CD4-positive, alpha-beta T cell (primary cell): ENCODE results near the gene ASTN2. TPM values are rescaled to one million over a fixed set of nuclear protein-coding genes. Genes with fewer than 3 reads are reported as not detected.

Experiments
- ATAC-seq: fragments of 200-7000 bp; cut with Tn5 transposase; one replicate; pipeline ENCODE4 v1.10.0; 2022; ENCODE audit warnings: mild to moderate bottlenecking; ENCODE audit not compliant: poor library complexity
- CTCF ChIA-PET: fragments of 350-600 bp; sonication (Branson Sonifier 250); formaldehyde crosslinking; loops from one replicate; lab custom pipeline; 2021; ENCODE audit warnings: antibody characterized with exemption, inconsistent platforms; lab: Charles Lee
- POLR2A ChIA-PET: fragments of 350-600 bp; sonication (Branson Sonifier 250); formaldehyde crosslinking; loops from one replicate; lab custom pipeline; 2021; ENCODE audit warnings: antibody characterized with exemption, inconsistent platforms; lab: Charles Lee
- DNase-seq, 14 experiments: peaks; one replicate each; pipeline ENCODE4 v3.0.0-alpha.2; 2013 to 2020; ENCODE audit warnings: mixed read lengths in 2 of 14
- H3K27ac ChIP-seq, 2 donors: one replicate each; pipeline versions ENCODE4 v1.5.1 to v1.7.0; 2013; ENCODE audit warnings: low read length in 2 of 2, low read depth in 1 of 2, mild to moderate bottlenecking in 1 of 2
- H3K27me3 ChIP-seq, 2 experiments: 1 replicate in 1 of 2; 2 replicates in 1 of 2; pipeline versions ENCODE4 v1.6.1 to v1.7.0; 2013; ENCODE audit warnings: low read length in 2 of 2, control low read depth in 1 of 2, mild to moderate bottlenecking in 1 of 2, moderate library complexity in 1 of 2; ENCODE audit not compliant: insufficient read depth in 2 of 2, control insufficient read depth in 1 of 2
- H3K36me3 ChIP-seq: one replicate; pipeline ENCODE4 v1.6.1; 2013; ENCODE audit warnings: low read length, control low read depth; ENCODE audit not compliant: insufficient read depth
- H3K4me1 ChIP-seq: one replicate; pipeline ENCODE4 v1.6.1; 2013; ENCODE audit warnings: low read length, control low read depth; ENCODE audit not compliant: insufficient read depth
- H3K4me3 ChIP-seq: one replicate; pipeline ENCODE4 v1.5.1; 2013; ENCODE audit warnings: mild to moderate bottlenecking, low read length, moderate library complexity
- H3K9me3 ChIP-seq, 2 experiments: 1 replicate in 1 of 2; 2 replicates in 1 of 2; pipeline versions ENCODE4 v1.6.1 to v1.7.0; 2013; ENCODE audit warnings: low read length in 2 of 2, mild to moderate bottlenecking in 2 of 2, control low read depth in 1 of 2, moderate library complexity in 1 of 2; ENCODE audit not compliant: control insufficient read depth in 1 of 2, insufficient read depth in 1 of 2
- H3K27ac Mint-ChIP-seq: one replicate; pipeline ENCODE4 v1.8.0; 2020; ENCODE audit warnings: mixed read lengths
- H3K27me3 Mint-ChIP-seq: one replicate; pipeline ENCODE4 v1.8.0; 2021; ENCODE audit warnings: mixed read lengths
- H3K36me3 Mint-ChIP-seq: one replicate; pipeline ENCODE4 v1.8.0; 2021; ENCODE audit warnings: low read depth, mixed read lengths
- H3K4me1 Mint-ChIP-seq: one replicate; pipeline ENCODE4 v1.8.0; 2021; ENCODE audit warnings: low read depth, mixed read lengths
- H3K4me3 Mint-ChIP-seq: one replicate; pipeline ENCODE4 v1.8.0; 2020; ENCODE audit warnings: mild to moderate bottlenecking, mixed read lengths
- H3K9me3 Mint-ChIP-seq: one replicate; pipeline ENCODE4 v1.8.0; 2020; ENCODE audit warnings: mixed read lengths
- CTCF ChIP-seq: fragments of 200-600 bp; IDR thresholded peaks from one replicate; pipeline ENCODE4 v1.8.0; 2022; ENCODE audit warnings: antibody characterized with exemption, mild to moderate bottlenecking
- intact Hi-C, 2 experiments: fragments of 100-400 bp; cut with DNase I in 1 of 2; cut with micrococcal nuclease in 1 of 2; formaldehyde crosslinking; loops; one replicate each; pipeline versions ENCODE4 v1.15.1 to v1.9.0; 2023 to 2025; cut with DNase I, micrococcal nuclease
- total RNA-seq, 174 experiments: library from RNA in 2 of 174; stranded (reverse) in 2 of 174; gene quantifications; one replicate each; pipeline ENCODE4 v1.2.3 and lab custom pipeline; 2021 to 2026

The ASTN2 gene
- total RNA-seq, 2 experiments from 2014 or later, result 2.3 to 2.4 TPM

DNA sequence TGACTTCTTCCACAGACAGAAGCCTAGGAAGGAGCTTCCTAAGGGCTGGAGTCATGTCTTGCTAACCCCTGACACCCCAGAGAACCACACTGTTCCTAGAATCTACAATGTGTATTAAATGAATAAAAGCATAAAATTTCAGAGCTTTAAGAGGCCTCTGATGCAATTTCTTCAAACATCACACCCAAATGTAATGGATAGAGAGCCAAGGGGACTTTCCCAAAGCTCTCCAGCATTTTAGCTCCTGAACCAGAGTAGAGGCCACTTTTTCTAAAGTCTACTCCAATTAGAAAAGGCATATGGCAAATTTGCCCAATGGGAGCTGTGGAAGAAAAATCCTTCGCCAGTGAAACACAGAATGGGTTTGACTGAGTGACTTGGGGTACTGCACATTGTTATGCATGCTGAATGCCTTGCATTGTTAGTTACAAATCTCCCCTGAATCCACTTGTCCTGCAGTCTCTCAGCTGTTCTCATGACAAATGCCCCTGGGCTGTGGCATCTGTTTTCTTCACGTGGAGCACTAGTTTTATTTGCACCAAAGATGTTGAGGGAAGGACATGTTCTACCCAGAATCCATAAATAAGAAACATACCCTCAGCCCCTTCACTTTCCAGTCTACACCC lies 334.0 kb downstream of the ASTN2 start:
- ChIA-PET CTCF (no interaction called here), POLR2A (no interaction called here)
- Mint-ChIP-seq H3K27me3 (no peaks in the 10 kb centered on the region), H3K4me1 (no peaks in the 10 kb centered on the region), H3K27ac (no peak overlapping the region), H3K36me3 (no peaks in the 10 kb centered on the region), H3K9me3 (no peaks in the 10 kb centered on the region), H3K4me3 (no peak overlapping the region)
- no peaks in the 10 kb centered on the region for H3K36me3 ChIP-seq
- no peaks in the 10 kb centered on the region for H3K4me1 ChIP-seq
- H3K27ac ChIP-seq, result no peak overlapping the region
- TF ChIP-seq CTCF, result no peak
- no peaks in the 10 kb centered on the region for H3K27me3 ChIP-seq
- DNase-seq (no peak), ATAC-seq (no peak)
- intact Hi-C loops, result no loop called here
- peaks cover 0 to 4% of the 10 kb centered on the region in 2 experiments for H3K9me3 ChIP-seq
- H3K4me3 ChIP-seq, result no peak overlapping the region

GRCh38 chr9:117076571-117077290 lies 338.1 kb downstream of the ASTN2 start:
- H3K9me3 ChIP-seq, result peaks cover 0 to 9% of the 10 kb centered on the region in 2 experiments
- Mint-ChIP-seq H3K27me3 (peaks cover 6% of the 10 kb centered on the region), H3K4me3 (no peak overlapping the region), H3K4me1 (no peaks in the 10 kb centered on the region), H3K36me3 (no peaks in the 10 kb centered on the region), H3K9me3 (peaks cover 4% of the 10 kb centered on the region), H3K27ac (no peak overlapping the region)
- ChIA-PET CTCF (no interaction called here), POLR2A (no interaction called here)
- no peaks in the 10 kb centered on the region for H3K36me3 ChIP-seq
- H3K4me3 ChIP-seq, result no peak overlapping the region
- ATAC-seq (no peak), DNase-seq (no peak)
- no peaks in the 10 kb centered on the region for H3K4me1 ChIP-seq
- no peak overlapping the region for H3K27ac ChIP-seq
- intact Hi-C loops, result no loop called here
- no peak for TF ChIP-seq CTCF
- no peaks in the 10 kb centered on the region for H3K27me3 ChIP-seq

DNA sequence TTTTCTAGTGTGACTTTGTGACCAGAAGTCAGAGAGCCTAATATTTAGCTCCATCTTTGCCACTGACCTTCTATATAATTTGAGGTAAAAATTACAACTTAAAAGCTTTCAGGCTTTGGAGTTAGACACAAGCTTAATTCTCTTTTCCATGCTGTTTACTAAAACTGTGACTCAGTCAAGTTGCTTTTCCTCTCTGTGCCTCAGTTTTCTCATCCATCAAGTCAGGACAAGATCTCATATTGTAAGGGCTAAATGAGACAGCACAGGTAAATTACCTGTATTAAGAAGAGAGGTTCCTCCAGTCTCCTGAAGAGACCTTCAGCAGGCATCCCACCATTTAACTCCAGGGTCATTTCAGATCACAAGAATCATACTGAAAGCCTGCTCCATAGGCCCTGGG lies 339.2 kb downstream of the ASTN2 start:
- DNase-seq, result no peak
- ATAC-seq, result no peak
- Mint-ChIP-seq H3K27ac (no peak overlapping the region), H3K4me3 (no peak overlapping the region), H3K36me3 (no peaks in the 10 kb centered on the region), H3K9me3 (peaks cover 4% of the 10 kb centered on the region), H3K4me1 (no peaks in the 10 kb centered on the region), H3K27me3 (peaks cover 6% of the 10 kb centered on the region)
- TF ChIP-seq CTCF, result no peak
- ChIA-PET POLR2A (no interaction called here), CTCF (no interaction called here)
- Histone ChIP-seq H3K4me3 (no peak overlapping the region), H3K27me3 (no peaks in the 10 kb centered on the region), H3K27ac (no peak overlapping the region), H3K9me3 (peaks cover 0 to 13% of the 10 kb centered on the region in 2 experiments), H3K4me1 (no peaks in the 10 kb centered on the region), H3K36me3 (no peaks in the 10 kb centered on the region)
- intact Hi-C loops, result no loop called here
